GM12873 (cell line): Measurements from ENCODE around the gene B9D2.

Source experiments
- CTCF ChIP-seq: IDR thresholded peaks from 2 replicates; pipeline ENCODE4 v1.5.1; 2012; ENCODE audit warnings: low read depth, mild to moderate bottlenecking, moderate library complexity, low read length, control low read depth; ENCODE audit not compliant: insufficient read depth; ENCODE audit errors: missing control alignments

Gene B9D2

GRCh38 chr19:41398598-41398997 lies 34.6 kb upstream of the B9D2 start:
- TF ChIP-seq CTCF, result no peak

DNA sequence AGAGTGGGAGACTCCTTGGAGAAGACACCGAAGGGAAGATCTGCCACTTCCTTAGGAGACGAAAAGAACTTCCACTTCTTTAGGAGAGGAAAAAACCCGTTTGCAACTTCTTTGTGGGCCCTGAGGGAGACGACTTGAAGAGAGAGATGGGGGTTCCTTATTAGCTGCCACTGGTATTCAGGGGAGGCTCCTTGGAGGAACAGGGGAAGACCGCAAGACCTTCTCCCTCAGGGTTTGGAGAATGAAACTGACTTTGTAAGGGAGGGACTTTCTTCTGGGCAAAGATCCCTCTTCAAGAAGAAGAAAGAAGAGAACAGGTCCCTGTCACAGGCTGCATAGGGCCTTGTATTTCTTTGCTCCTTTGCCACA lies 34.1 kb upstream of the B9D2 start:
- no peak for TF ChIP-seq CTCF

- no peak for TF ChIP-seq CTCF
Measured at GRCh38 chr19:41397086-41398049, 33.4 kb upstream of the B9D2 start, which contains the start of the genes BCKDHA and EXOSC5. BCKDHA (plus strand) TSS chr19:41397818; CDS start chr19:41397828, 10 bp downstream. EXOSC5 (minus strand) TSS chr19:41397359; CDS start chr19:41397328, 31 bp downstream.

GRCh38 chr19:41395355-41395754 lies 31.4 kb upstream of the B9D2 start:
- no peak for TF ChIP-seq CTCF

DNA sequence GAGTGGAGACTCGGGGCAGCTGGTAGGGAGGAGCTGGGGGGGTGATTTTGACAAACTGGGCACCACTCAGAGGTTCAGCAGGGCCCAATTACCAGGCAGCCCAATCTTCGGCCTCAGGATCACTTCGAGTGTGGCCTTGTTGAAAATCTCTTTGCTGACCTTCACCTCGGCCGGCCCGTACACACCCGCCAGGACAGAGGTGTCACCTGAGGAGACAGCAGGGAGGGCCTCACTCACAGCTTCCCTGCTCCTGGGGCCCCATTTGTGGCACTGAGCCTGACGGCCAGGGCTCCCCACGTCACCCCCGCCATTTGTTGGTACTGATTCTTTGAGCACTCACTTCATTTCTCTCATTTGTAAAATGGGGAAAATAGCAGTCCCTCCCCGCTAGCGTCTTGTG lies 28.8 kb upstream of the B9D2 start:
- no peak for TF ChIP-seq CTCF

DNA sequence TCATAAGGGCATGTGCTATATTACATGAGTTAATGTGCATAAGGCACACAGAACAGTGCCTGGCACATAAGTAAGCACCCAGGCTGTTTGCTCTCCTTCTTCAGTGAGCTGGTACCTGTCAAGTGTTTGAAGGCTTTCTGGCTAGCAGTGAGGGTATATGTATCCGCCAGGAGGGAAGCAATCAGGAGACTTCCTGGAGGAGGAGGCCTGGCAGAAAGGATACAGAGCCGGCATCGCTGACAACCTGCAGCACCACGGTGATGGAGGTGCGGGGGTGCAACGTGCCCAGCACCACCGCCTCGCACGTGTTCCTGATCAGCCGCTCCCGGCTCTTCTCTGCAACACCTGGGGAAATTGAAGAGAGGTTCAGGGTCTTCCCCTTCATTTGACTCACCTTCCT lies 27.7 kb upstream of the B9D2 start:
- TF ChIP-seq CTCF, result no peak

DNA sequence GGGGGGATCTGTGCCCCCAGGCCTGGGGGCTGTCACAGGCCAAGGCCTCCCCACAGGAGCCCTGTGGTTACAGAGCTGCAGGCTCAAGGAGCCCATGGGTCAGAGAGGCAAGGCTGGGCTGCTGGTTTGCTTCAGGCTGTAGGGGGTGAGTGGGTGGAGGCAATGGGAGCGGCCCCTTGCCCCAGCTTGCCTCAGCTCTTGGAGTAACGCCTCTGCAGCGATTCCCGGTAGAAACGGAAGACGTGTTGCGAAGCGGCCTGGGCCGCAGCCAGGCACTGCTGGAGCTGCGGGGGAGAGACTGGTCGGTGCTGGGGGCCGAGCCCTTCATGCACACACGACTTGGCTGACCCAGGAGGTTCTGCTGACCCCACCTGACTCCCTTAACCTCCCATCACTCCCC lies 22.5 kb upstream of the B9D2 start:
- TF ChIP-seq CTCF, result no peak
